ENCODE data around the gene LY86.

The LY86 gene

GRCh38 chr6:6588064-6588923 lies at the start of gene LY86:
TSS of gene LY86 (plus strand) at chr6:6588720. CDS start at chr6:6588735, 15 bp downstream.
- DNase-seq (ENCODE audit: low read depth): no peak

- DNase-seq (ENCODE audit: low read depth): no peak
Observed at GRCh38 chr6:6539036-6539435, 49.5 kb upstream of the LY86 start.

- no peak for DNase-seq (ENCODE audit: low read depth)
Observed at GRCh38 chr6:6542357-6542756, 46.2 kb upstream of the LY86 start.

GRCh38 chr6:6543181-6543879 lies 45.2 kb upstream of the LY86 start:
- no peak for DNase-seq (ENCODE audit: low read depth)

DNA sequence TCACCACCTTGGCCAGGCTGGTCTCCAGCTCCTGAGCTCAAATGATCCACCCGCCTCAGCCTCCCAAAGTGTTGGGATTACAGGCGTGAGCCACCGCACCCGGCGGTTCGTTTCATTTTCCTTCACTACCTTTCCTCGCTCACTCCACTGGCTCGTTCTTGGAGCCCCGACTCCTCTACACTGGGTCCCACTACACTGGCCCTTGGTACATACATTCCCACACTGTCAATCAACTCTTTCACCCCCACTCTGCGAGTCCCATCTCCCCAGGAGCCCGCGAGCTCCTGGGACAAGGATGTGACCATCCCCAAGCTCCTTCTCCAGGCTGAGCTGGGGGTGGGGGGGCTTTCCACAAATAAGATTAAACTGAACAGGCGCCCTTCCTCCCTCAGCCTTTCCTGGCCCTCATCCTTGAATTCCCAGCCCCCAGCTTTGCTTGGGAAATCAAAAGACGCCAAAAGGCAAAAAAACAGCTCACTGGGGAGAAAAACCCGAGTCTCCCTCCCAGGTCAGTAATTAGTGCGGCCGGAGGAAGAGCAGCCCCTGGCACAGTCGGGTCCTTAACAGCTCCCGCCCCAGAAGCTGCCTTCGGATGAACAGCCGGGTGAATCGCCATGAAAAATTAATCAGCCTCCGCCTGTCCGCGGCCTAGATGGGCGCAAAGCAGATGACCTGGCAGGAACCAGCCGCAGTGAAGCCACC lies 42.8 kb upstream of the LY86 start:
- no peak for DNase-seq (ENCODE audit: low read depth)

DNA sequence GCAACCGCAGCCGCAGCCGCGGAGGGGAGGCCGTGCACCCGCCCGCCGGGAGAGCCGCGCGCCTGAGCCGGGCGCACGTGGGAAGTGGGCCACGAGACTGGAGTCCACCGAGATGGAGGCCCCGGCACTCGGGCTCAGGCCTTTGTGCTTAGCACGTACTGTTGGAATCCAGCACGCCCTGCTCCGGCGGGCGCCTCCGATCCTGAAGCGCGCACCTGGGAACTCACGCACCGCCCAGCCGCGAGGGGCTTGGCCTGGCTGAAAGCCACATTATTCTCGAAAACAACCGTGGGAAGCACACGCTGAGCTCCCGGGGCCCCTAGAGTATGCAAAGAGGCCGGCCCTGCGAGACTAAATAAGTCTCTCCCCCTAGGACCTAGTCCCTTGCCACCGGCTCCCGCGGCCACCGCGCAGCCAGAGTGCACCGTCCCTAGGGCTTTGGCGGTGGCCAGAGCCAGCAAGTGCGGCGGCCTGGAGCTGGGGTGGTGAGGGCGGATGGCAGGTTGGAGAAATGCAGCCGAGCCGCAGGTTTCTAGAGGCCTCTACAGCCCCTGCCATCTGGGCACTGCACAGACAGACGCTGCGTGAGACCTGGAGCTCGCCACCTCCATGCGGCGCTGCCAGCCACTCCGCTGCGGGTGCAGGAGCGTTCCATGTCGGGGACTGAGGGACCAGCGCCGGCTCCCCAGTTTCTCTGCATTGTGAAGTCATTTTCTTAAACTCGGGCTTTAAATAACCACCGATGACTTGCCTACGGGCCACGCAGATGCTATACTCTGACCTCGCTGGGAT lies 42.0 kb upstream of the LY86 start:
- peak; percentile 15 for DNase-seq (ENCODE audit: low read depth)

GRCh38 chr6:6547110-6547879 lies 41.2 kb upstream of the LY86 start:
- peak; percentile 72 for DNase-seq (ENCODE audit: low read depth)

DNA sequence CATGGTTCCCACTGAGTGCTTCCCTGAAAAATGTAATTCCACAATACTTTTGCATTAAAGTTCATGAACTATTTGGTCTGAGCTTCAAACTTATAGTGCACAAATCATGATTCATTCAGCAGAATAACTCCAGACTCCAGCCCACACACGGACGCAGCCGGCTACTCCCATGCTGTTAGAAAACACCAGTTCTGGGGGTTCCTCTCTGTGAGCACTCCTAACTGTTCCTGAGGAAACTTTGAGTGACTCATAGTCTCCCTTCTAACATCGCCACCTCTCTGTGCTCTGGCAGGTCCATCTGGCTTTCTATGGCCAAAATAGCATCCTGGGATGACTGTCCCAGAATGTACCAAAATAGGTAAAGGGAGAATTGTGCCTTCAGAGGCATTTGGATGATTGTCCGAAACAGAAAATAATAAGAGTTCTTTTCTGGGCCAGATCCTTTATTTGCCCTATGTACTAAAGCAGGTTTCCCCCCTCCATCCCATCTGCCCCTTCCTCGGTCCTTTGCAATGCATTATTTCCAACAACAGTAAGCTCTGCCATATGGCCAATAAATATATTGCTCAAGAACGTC lies 32.3 kb upstream of the LY86 start:
- no peak for DNase-seq (ENCODE audit: low read depth)

DNA sequence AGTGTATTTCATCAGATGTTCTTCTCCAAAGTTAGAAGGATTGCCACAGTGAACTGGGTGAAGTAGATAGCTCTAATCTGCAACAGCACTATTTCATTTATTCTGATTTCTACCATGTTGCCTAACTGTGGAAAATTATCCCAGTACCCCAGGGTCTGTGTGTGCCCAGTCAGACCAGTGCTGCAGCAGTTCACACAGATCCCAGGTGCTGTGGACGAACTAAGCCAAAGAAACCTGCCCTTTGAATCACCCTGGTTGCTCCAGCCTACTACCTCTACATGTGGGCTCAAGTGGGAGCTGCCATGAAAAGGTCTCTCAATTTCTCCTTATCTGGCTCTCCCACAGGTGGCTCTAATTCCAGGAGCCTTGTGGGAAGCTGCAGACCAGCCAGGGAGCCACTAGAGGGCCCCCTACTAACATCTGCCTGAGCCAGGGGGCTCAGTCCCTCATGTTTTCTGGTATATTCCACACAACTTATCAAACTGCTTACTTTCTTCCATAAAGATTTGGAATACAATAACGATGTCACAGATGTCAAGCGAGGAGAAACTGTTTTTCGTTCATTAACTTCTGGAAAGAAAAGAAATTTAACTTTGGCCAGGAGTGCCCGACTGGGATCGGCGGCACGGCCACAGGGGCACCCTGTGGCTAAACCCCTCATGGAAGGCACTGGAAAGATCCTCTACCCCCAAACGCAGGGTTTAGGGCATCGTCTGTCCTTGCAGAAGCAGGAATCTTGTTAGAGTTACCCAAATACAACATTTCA lies 31.6 kb upstream of the LY86 start:
- DNase-seq (ENCODE audit: low read depth): no peak

DNA sequence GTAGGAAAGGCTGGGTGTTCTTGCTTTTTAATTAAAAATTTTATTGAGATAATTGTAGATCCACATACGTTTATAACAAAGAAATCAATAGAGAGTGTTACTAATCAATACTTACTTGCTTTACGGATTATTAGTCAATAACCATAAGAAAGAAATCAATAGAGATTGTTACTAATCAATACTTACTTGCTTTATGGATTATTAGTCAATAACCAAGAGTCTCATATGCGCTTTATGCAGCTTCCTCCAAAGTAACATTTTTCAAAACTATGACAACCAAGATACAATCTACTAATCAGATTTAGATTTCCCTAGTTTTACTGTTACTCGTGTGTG lies 31.0 kb upstream of the LY86 start:
- DNase-seq (ENCODE audit: low read depth): no peak

DNA sequence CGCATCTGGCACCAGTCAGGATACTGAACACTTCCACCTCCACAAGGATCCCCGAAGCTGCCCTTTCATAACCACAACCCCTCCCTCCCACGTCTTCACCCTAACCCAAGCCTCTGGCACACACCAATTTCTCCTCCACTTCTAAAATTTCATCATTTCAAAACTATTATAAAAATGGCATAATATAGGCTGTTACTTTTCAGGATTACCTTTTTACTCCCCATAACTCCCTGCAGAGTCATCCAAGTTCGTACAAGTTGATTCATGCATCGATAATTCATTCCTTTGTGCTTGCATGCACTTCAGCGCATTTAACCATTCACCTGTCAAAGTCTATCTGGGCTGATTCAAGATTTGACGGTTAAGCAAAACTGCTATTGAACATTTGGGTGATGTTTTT lies 30.6 kb upstream of the LY86 start:
- no peak for DNase-seq (ENCODE audit: low read depth)

DNA sequence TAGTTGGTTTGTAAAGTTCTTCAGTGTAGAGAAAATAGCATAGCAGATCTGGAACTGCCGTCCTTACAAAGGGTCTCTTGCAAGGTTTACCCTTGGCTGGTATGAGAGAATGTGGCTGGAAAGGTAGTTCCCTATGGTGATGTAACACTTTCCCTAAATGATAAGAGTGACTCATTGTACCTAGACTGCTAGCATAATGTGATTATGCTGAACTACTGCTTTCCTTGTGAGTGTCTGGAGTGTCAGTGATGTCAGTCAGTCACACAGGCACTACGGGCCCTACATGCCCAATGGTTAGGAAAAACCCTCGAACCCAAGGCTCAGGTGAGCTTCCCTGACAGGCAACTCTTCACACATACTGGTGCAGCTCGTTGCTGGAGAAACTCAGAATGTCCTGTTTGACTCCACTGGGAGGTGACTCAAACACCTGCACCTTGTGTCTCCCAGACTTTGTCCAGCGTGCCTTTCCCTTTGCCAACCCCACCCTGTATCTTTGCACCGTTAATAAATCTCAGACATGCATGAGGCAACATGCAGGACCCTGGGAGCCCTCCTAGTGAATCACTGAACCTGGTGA lies 28.4 kb upstream of the LY86 start:
- no peak for DNase-seq (ENCODE audit: low read depth)

- no peak for DNase-seq (ENCODE audit: low read depth)
Observed at GRCh38 chr6:6560909-6561308, 27.6 kb upstream of the LY86 start.

DNA sequence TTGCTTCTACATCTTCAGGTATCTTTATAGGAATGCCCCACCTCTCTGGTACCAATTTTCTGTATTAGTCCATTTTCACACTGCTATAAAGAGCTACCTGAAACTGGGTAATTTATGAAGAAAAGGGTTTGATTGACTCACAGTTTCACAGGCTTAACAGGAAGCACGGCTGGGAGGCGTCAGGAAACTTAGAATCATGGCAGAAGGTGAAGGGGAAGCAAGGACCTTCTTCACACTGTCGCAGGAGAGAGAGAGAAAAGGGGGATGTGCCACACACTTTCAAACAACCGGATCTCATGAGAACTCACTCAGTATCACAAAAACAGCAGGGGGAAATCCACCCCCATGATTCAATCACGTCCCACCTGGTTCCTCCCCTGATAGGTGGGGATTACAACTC lies 24.4 kb upstream of the LY86 start:
- no peak for DNase-seq (ENCODE audit: low read depth)

DNA sequence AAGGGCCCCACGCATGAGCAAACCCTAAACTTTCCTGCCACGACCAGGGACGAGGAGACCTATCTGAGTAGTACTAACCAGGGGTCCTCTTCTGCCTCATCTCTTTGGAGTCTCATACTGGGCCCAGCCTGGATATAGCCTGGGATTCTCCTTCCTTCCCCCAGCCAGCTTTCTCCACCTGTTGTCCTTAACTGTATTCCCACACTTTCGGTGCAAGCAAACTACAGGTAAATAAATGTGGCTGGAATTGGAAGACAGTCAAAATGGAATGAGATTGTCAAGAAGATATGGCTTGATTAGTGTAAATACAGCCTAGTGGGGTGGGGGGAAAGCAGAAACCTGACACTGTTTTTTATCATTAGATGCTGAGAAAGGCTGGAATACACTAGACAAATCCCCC lies 23.5 kb upstream of the LY86 start:
- DNase-seq (ENCODE audit: low read depth): no peak

GRCh38 chr6:6565488-6565887 lies 23.0 kb upstream of the LY86 start:
- DNase-seq (ENCODE audit: low read depth): no peak

GRCh38 chr6:6566766-6567165 lies 21.8 kb upstream of the LY86 start:
- no peak for DNase-seq (ENCODE audit: low read depth)

- no peak for DNase-seq (ENCODE audit: low read depth)
Observed at GRCh38 chr6:6569096-6569810, 19.3 kb upstream of the LY86 start.

GRCh38 chr6:6569811-6570164 lies 18.7 kb upstream of the LY86 start:
- DNase-seq (ENCODE audit: low read depth): no peak

All from stimulated activated CD4-positive, alpha-beta T cell treated with anti-CD3 and anti-CD28 coated beads, Interleukin-2, amount 100 ng/mL, for 4 hours (primary cell).